Measurements from ENCODE around the gene AGO1.
"Not testable (repeated sequence)": the region's sequence is repeated elsewhere in the genome, so short reads cannot be mapped to it uniquely, and the experiment has no call there.

AGO1 gene

DNA sequence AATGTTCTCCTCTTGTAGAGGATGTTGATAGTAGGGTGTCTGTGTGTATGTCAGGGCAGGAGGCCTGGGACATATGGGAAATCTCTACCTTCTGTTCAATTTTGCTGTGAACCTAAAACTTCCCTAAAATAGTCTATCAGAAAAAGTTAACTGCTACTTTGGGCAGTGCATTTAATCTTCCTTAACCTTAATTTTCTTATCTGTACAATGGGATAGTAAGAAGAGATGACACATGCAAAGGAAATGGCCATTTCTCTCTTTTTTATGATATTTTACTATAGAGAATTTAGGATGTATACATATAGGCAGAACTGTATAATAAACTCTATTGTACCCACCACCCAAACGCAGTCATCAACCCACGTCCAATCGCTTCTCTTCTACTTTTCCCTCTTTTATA lies 56.5 kb downstream of the AGO1 start:
- TF ChIP-seq, protein P1, sequence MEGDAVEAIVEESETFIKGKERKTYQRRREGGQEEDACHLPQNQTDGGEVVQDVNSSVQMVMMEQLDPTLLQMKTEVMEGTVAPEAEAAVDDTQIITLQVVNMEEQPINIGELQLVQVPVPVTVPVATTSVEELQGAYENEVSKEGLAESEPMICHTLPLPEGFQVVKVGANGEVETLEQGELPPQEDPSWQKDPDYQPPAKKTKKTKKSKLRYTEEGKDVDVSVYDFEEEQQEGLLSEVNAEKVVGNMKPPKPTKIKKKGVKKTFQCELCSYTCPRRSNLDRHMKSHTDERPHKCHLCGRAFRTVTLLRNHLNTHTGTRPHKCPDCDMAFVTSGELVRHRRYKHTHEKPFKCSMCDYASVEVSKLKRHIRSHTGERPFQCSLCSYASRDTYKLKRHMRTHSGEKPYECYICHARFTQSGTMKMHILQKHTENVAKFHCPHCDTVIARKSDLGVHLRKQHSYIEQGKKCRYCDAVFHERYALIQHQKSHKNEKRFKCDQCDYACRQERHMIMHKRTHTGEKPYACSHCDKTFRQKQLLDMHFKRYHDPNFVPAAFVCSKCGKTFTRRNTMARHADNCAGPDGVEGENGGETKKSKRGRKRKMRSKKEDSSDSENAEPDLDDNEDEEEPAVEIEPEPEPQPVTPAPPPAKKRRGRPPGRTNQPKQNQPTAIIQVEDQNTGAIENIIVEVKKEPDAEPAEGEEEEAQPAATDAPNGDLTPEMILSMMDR (conservative IDR thresholded peaks at IDR 0.05; ENCODE audit: low read length): no peak
- no peak overlapping the region for H3K4me3 ChIP-seq (ENCODE audit: low read length)
- no peak for DNase-seq (ENCODE audit: low read depth)

DNA sequence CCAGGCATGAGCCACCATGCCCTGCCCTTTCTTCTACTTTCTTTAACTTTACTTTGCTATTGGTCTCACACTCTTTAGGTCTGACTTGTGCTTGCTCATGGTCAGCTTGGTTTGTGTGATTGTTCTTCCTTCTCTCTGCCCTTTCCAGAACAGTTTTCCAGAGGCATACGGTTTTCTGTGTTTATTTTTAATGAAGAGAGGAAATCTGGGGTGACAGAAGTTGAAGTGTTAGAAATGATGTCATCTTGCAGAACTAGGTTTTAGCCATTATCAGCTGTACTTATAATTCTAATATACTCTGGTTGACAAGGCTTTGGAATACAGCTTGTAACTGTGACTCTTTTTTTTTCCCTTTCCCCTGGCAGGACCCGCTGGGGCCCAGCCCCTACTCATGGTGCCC lies 62.3 kb downstream of the AGO1 start:
- DNase-seq (ENCODE audit: low read depth): no peak
- H3K4me3 ChIP-seq (ENCODE audit: low read length): no peak overlapping the region
- TF ChIP-seq, protein P1 (conservative IDR thresholded peaks at IDR 0.05; ENCODE audit: low read length): no peak

DNA sequence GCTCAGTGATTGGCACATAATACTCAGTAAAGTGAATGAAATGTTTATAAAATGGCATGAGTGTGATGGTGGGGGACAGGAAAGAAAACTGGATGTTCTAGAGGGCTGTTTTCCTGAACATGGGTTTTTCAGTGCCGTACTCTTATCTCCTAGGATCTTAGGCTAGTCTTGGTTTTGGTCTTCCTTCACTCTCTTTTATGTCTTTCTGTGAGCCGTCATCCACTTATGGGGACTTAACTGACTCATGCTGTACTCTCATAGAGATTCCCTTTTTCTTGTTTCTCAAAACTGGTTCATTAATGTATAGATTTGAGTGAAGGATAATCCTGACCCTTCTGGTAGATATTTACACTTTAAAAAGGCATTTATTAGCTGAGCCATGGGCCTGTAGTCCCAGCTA lies 64.5 kb downstream of the AGO1 start:
- no peak overlapping the region for H3K4me3 ChIP-seq (ENCODE audit: low read length)
- TF ChIP-seq, protein P1 (conservative IDR thresholded peaks at IDR 0.05; ENCODE audit: low read length): no peak
- no peak for DNase-seq (ENCODE audit: low read depth)

DNA sequence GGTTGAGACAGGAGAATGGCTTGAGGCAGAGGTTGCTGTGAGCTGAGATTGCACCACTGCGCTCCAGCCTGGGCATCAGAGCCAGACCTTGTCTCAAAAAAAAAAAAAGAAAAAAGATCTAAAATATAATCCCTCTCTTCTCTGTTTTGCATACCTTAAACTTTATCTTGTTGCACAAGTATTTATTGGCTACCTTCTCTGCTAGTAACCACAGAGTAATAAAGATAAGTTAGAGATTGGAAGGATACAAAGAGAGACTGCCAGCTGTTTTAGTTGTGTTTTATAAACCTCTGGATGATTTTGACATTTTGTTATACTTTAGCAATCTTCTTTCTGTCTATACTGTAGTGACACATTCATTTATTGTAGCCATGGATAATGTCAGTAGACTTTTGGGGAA lies 75.5 kb downstream of the AGO1 start:
- TF ChIP-seq, protein P1 (conservative IDR thresholded peaks at IDR 0.05; ENCODE audit: low read length): no peak
- no peak for DNase-seq (ENCODE audit: low read depth)

DNA sequence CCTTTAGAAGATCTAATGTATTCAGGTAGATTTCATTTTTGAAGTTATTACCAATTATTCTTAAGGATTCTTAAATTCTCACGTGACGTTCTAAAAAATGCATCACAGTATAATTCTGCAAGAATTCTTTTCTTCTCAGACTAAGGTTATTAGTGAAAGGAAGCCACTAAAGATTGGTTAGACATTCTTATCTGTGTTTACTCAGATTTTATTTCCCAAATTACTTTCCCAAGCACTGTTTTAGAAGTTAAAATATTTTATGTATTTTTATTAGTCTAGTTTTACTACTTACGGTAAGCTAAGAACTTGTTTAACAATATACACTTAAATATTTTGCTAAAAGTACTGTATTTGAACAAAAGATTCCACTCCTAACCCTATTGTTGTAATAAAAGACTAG lies 76.3 kb downstream of the AGO1 start:
- no peak for DNase-seq (ENCODE audit: low read depth)
- TF ChIP-seq, protein P1 (conservative IDR thresholded peaks at IDR 0.05; ENCODE audit: low read length): no peak
- no peak overlapping the region for H3K4me3 ChIP-seq (ENCODE audit: low read length)

More for the DNA sequence above, 75.5 kb downstream of the AGO1 start:
- no peak overlapping the region for H3K4me3 ChIP-seq (ENCODE audit: low read length)

DNA sequence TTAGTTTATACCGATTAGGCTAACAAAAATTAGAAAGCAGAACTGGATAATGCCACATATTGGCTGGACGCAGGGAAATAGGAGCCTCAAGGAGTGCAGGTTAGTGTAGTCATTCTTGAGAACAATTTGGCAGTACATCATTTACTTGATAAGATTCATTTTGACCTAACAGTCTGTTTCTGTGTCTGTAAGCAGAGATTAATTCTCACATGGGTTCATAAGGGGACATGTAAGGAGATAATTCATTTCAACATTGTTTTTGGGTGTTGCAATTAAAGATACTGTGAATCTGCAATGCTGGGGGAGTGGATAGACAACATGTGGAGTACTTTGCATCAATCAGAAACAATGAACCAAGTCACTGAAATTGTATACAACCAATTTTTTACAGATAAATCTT lies 79.9 kb downstream of the AGO1 start:
- TF ChIP-seq, protein P1 (conservative IDR thresholded peaks at IDR 0.05; ENCODE audit: low read length): no peak
- DNase-seq (ENCODE audit: low read depth): no peak
- no peak overlapping the region for H3K4me3 ChIP-seq (ENCODE audit: low read length)

DNA sequence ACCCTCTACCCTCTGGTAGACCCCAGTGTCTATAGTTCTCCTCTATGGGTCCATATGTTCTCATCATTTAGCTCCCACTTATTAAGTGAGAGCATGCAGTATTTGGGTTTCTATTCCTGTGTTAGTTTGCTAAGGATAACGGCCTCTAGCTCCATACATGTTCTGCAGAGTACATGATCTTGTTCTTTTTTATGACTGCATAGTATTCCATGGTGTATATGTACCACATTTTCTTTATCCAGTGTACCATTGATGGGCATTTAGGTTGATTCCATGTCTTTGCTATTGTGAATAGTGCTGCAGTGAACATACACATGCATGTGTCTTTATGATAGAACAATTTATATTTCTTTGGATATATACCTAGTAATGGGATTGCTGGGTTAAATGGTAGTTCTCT lies 81.3 kb downstream of the AGO1 start:
- H3K4me3 ChIP-seq (ENCODE audit: low read length); DNase-seq (ENCODE audit: low read depth): not testable (repeated sequence)

DNA sequence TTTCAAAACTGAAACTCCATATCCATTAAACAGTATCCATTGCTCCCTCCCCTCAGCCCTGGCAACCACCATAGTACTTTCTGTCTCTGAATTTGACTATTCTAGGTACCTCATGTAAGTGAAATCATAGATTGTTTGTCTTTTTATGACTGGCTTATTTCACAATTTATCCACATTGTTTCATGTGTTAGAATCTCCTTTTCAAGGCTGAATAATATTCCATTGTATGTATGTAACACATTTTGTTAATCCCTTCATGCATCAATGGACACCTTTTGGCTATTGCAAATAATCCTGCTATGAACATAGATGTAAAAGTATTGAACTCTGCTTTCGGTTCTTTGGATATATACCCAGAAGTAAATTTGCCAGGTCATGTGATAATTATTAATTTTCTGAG lies 85.4 kb downstream of the AGO1 start:
- no peak overlapping the region for H3K4me3 ChIP-seq (ENCODE audit: low read length)
- DNase-seq (ENCODE audit: low read depth): no peak
- TF ChIP-seq, protein P1 (conservative IDR thresholded peaks at IDR 0.05; ENCODE audit: low read length): no peak

Measured in AG10803 (cell line).